Caki2 (cell line): ENCODE results near the gene RUNDC3A. TPM values are rescaled to one million over a fixed set of nuclear protein-coding genes. Genes with fewer than 3 reads are reported as not detected.
A peak's percentile ranks its signal among the peaks of the same experiment; 100 is the strongest.

Experiments
- DNase-seq: peaks from one replicate; pipeline ENCODE4 v3.0.0-alpha.2; 2015; ENCODE audit warnings: low read depth
- in situ Hi-C: cut with HindIII; loops from 2 replicates; pipeline ENCODE4 v1.10.0; 2016; ENCODE audit warnings: low sequenced_read_pairs, low pct_unique_long_range_greater_than_20kb, mixed read lengths
- total RNA-seq: library from RNA; depleted of rRNA; stranded (reverse); fragments of >200 nt; shearing (Covaris generic); gene quantifications from 2 replicates; pipeline ENCODE4 v1.2.3, GENCODE V29; 2014; ENCODE audit warnings: low replicate concordance

RUNDC3A gene
- total RNA-seq, 1 experiment from 2014 or later, result 2.2 TPM

GRCh38 chr17:44280392-44280937, 27.9 kb upstream of the RUNDC3A start:
- in situ Hi-C loops, result no loop called here
- no peak for DNase-seq

GRCh38 chr17:44281570-44281969, 26.8 kb upstream of the RUNDC3A start:
- in situ Hi-C loops, result no loop called here
- no peak for DNase-seq

GRCh38 chr17:44282264-44282663, 26.1 kb upstream of the RUNDC3A start:
- in situ Hi-C loops, result no loop called here
- no peak for DNase-seq

GRCh38 chr17:44283344-44284023, 24.9 kb upstream of the RUNDC3A start:
- in situ Hi-C loops, result no loop called here
- DNase-seq, result no peak

GRCh38 chr17:44284024-44284400, 24.4 kb upstream of the RUNDC3A start:
- no peak for DNase-seq
- in situ Hi-C loops, result no loop called here

GRCh38 chr17:44287651-44288050, 20.8 kb upstream of the RUNDC3A start:
- no peak for DNase-seq
- in situ Hi-C loops, result no loop called here

GRCh38 chr17:44293509-44294226, 14.7 kb upstream of the RUNDC3A start:
- in situ Hi-C loops, result no loop called here
- no peak for DNase-seq

GRCh38 chr17:44297975-44298374, 10.4 kb upstream of the RUNDC3A start:
- in situ Hi-C loops, result no loop called here
- DNase-seq, result no peak

- in situ Hi-C loops, result no loop called here
- DNase-seq, result no peak
Measured at GRCh38 chr17:44304651-44305050, 3.8 kb upstream of the RUNDC3A start.

- in situ Hi-C loops, result no loop called here
- DNase-seq, result peak; percentile 52
Measured at GRCh38 chr17:44307387-44308186, 814 bp upstream of the RUNDC3A start.

GRCh38 chr17:44308865-44309264, 464 bp downstream of the RUNDC3A start:
- in situ Hi-C loops, result no loop called here
- DNase-seq, result no peak

GRCh38 chr17:44309472-44309871, 1.1 kb downstream of the RUNDC3A start:
- no peak for DNase-seq
- in situ Hi-C loops, result no loop called here

- no peak for DNase-seq
- in situ Hi-C loops, result no loop called here
Measured at GRCh38 chr17:44310188-44310587, 1.8 kb downstream of the RUNDC3A start.

GRCh38 chr17:44310609-44311376, 2.4 kb downstream of the RUNDC3A start:
- in situ Hi-C loops, result no loop called here
- DNase-seq, result no peak

GRCh38 chr17:44311562-44312181, 3.3 kb downstream of the RUNDC3A start:
- in situ Hi-C loops, result no loop called here

GRCh38 chr17:44312396-44313104, 4.1 kb downstream of the RUNDC3A start:
- in situ Hi-C loops, result no loop called here
- DNase-seq, result no peak

More at GRCh38 chr17:44311562-44312181, 3.3 kb downstream of the RUNDC3A start:
- DNase-seq, result no peak

- in situ Hi-C loops, result no loop called here
- no peak for DNase-seq
Measured at GRCh38 chr17:44314031-44314430, 5.6 kb downstream of the RUNDC3A start.
